ENCODE data around the gene ZNF165. TPM values are rescaled to one million over a fixed set of nuclear protein-coding genes. Genes with fewer than 3 reads are reported as not detected.
"Not testable (repeated sequence)": the region's sequence is repeated elsewhere in the genome, so short reads cannot be mapped to it uniquely, and the experiment has no call there.

The ZNF165 gene
- total and polyA plus RNA-seq, 2 experiments from 2014 or later: 5.9 to 9.4 TPM

DNA sequence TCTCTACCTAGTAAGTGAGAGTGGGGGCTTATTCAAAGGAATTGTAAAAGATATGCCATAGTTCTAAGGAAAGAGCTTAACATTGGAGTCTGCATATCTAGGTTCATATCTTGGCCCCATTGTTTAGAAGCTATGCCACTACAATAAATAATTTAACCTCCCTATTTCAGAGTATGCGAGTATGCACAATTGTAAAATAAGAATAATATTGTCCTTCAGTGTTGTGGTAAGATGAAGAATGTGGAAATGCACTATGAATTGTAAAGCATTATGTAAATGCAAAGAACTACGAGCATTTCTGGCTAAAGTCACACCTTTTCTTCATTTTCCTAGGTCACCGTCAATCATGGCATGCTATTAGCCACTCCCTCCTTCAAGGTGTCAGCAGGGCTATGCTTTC lies 16.1 kb upstream of the ZNF165 start:
- TF ChIP-seq EZH2 (IDR thresholded peaks at IDR 0.05; ENCODE audit: borderline replicate concordance) (no peak), EZH2phosphoT487 (IDR thresholded peaks at IDR 0.05; ENCODE audit: low read depth, severe bottlenecking, unreplicated experiment) (no peak)
- TF ChIP-seq, protein P1, sequence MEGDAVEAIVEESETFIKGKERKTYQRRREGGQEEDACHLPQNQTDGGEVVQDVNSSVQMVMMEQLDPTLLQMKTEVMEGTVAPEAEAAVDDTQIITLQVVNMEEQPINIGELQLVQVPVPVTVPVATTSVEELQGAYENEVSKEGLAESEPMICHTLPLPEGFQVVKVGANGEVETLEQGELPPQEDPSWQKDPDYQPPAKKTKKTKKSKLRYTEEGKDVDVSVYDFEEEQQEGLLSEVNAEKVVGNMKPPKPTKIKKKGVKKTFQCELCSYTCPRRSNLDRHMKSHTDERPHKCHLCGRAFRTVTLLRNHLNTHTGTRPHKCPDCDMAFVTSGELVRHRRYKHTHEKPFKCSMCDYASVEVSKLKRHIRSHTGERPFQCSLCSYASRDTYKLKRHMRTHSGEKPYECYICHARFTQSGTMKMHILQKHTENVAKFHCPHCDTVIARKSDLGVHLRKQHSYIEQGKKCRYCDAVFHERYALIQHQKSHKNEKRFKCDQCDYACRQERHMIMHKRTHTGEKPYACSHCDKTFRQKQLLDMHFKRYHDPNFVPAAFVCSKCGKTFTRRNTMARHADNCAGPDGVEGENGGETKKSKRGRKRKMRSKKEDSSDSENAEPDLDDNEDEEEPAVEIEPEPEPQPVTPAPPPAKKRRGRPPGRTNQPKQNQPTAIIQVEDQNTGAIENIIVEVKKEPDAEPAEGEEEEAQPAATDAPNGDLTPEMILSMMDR (IDR thresholded peaks at IDR 0.05; ENCODE audit: poor library complexity): no peak
- Histone ChIP-seq H3K9me2 (replicated peaks; ENCODE audit: insufficient read depth) (no peaks in the 10 kb centered on the region), H3K9me3 (ENCODE audit: low read depth) (no peaks in the 10 kb centered on the region), H3K79me2 (no peaks in the 10 kb centered on the region), H4K20me1 (ENCODE audit: insufficient read depth, poor library complexity, severe bottlenecking) (no peaks in the 10 kb centered on the region), H3K4me3 (no peak overlapping the region), H3K27ac (no peak overlapping the region), H3K4me1 (ENCODE audit: insufficient read depth) (no peaks in the 10 kb centered on the region), H3K4me2 (no peak overlapping the region), H3K27me3 (peaks cover 14% of the 10 kb centered on the region), H2AFZ (no peak overlapping the region), H3K36me3 (replicated peaks; ENCODE audit: insufficient read depth, low read depth) (no peaks in the 10 kb centered on the region)
- WGBS (ENCODE audit: low lambda C conversion rate, missing lambda C conversion rate): 70% methylated on average over 3 of the region's 3 CpGs
- DNase-seq (ENCODE audit: low spot score): no peak

DNA sequence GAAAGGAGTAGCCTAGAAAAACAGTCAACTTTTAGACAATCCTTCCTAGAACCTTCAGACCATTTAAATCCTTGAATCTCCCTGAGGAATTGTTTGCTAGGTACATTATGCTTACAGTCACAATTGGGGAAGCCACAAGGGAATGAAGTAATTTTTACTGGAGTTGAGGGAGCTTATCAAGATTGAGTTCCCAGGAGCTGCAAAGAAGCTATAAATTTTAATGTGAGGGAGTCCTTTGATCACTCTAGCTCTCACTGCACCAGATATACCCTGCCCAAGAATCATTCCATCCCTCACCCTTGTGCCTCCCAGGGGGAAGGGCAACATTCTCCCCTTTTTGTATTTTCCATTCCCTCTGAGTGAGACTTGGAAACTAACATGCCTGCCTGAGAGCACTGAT lies 12.3 kb upstream of the ZNF165 start:
- Histone ChIP-seq H3K4me1 (ENCODE audit: insufficient read depth) (no peaks in the 10 kb centered on the region), H3K4me3 (no peak overlapping the region), H3K4me2 (no peak overlapping the region), H3K36me3 (replicated peaks; ENCODE audit: insufficient read depth, low read depth) (no peaks in the 10 kb centered on the region), H3K9me3 (ENCODE audit: low read depth) (no peaks in the 10 kb centered on the region), H3K79me2 (no peaks in the 10 kb centered on the region), H3K27me3 (peaks cover 13% of the 10 kb centered on the region), H3K9me2 (replicated peaks; ENCODE audit: insufficient read depth) (no peaks in the 10 kb centered on the region), H4K20me1 (ENCODE audit: insufficient read depth, poor library complexity, severe bottlenecking) (no peaks in the 10 kb centered on the region), H2AFZ (no peak overlapping the region), H3K27ac (no peak overlapping the region)
- no peak for DNase-seq (ENCODE audit: low spot score)
- TF ChIP-seq, protein P1 (IDR thresholded peaks at IDR 0.05; ENCODE audit: poor library complexity): no peak
- no peak for TF ChIP-seq EZH2 (IDR thresholded peaks at IDR 0.05; ENCODE audit: borderline replicate concordance)
- TF ChIP-seq EZH2phosphoT487 (IDR thresholded peaks at IDR 0.05; ENCODE audit: low read depth, severe bottlenecking, unreplicated experiment): no peak

DNA sequence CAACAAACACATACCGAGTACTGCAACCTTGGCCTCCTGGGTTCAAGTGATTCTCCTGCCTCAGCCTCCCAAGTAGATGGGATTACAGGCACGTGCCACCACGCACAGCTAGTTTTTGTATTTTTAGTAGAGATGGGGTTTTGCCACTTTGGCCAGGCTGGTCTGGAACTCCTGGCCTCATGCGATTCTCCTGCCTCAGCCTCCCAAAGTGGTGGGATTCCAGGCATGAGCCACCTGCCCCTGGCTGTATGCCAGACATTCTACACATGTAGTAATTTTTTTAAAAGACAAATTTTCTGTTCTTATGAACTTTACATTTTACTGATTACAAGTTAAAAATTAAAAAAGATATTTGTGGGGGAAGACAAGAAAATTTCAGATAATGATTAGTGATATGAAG lies 9.4 kb upstream of the ZNF165 start:
- not testable (repeated sequence) for H3K36me3 ChIP-seq (replicated peaks; ENCODE audit: insufficient read depth, low read depth); DNase-seq (ENCODE audit: low spot score); H4K20me1 ChIP-seq (ENCODE audit: insufficient read depth, poor library complexity, severe bottlenecking); H3K4me2 ChIP-seq; H3K9me2 ChIP-seq (replicated peaks; ENCODE audit: insufficient read depth); H3K9me3 ChIP-seq (ENCODE audit: low read depth); H3K27ac ChIP-seq; H3K79me2 ChIP-seq; H3K27me3 ChIP-seq; H2AFZ ChIP-seq; H3K4me1 ChIP-seq (ENCODE audit: insufficient read depth); H3K4me3 ChIP-seq
- WGBS (ENCODE audit: low lambda C conversion rate, missing lambda C conversion rate): 93% methylated on average over 4 of the region's 4 CpGs

DNA sequence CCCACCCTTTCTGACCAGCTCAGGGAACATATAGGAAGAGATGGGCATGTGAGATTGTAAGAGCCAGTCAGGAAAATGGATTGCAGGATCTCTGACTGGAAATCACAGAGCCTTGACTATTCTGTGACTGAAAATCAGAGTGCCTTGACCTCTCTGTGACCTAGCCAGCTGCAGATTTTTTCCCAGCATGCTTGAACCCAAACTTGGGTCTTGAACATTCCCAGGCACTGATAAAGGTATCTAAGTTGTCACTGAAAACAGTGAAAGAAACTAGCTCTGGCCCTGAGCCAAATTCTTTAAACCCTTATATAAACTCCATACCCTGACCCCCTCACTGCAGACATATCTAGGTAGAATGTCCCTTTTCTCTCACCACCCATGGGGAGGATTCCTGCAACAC lies 2.3 kb upstream of the ZNF165 start:
- Histone ChIP-seq H3K4me3 (no peak overlapping the region), H4K20me1 (ENCODE audit: insufficient read depth, poor library complexity, severe bottlenecking) (no peaks in the 10 kb centered on the region), H3K27ac (no peak overlapping the region), H3K36me3 (replicated peaks; ENCODE audit: insufficient read depth, low read depth) (no peaks in the 10 kb centered on the region), H3K79me2 (peaks cover 17% of the 10 kb centered on the region), H2AFZ (no peak overlapping the region), H3K4me1 (ENCODE audit: insufficient read depth) (no peaks in the 10 kb centered on the region), H3K9me3 (ENCODE audit: low read depth) (no peaks in the 10 kb centered on the region), H3K4me2 (no peak overlapping the region), H3K9me2 (replicated peaks; ENCODE audit: insufficient read depth) (no peaks in the 10 kb centered on the region), H3K27me3 (no peaks in the 10 kb centered on the region)
- TF ChIP-seq EZH2 (IDR thresholded peaks at IDR 0.05; ENCODE audit: borderline replicate concordance): no peak
- no peak for TF ChIP-seq EZH2phosphoT487 (IDR thresholded peaks at IDR 0.05; ENCODE audit: low read depth, severe bottlenecking, unreplicated experiment)
- TF ChIP-seq, protein P1 (IDR thresholded peaks at IDR 0.05; ENCODE audit: poor library complexity): no peak
- no peak for DNase-seq (ENCODE audit: low spot score)
